Measurements from ENCODE around the gene CAP2.

The CAP2 gene

GRCh38 chr6:17551383-17551958 is 158.1 kb downstream of the CAP2 start:
- no peak overlapping the region for H3K4me3 ChIP-seq (ENCODE audit: low read depth, low read length)
- no peak for TF ChIP-seq CTCF (IDR thresholded peaks at IDR 0.05; ENCODE audit: borderline replicate concordance, insufficient read depth, low read depth, low read length)

DNA sequence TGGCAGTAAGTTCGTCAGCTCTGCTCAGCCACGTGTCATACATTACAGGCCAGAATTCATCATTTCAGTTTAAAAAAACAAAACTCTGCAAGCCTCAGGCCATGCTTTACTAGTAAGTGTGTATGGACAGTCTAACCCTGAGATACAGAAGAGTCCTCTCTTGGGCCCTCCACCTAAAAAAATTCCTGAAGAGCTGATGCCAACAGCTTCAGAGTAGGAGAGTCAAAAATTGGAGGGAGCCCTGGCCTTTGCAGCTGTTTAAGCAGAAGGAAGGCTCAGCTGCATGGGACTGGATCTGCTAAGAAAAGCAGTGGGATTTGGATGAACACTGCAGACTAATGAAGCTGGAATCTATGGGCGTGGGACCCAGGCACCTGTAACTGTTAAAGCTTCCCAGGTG is 159.5 kb downstream of the CAP2 start:
- H3K4me3 ChIP-seq (ENCODE audit: low read depth, low read length), result no peak overlapping the region
- TF ChIP-seq CTCF (IDR thresholded peaks at IDR 0.05; ENCODE audit: borderline replicate concordance, insufficient read depth, low read depth, low read length), result no peak

DNA sequence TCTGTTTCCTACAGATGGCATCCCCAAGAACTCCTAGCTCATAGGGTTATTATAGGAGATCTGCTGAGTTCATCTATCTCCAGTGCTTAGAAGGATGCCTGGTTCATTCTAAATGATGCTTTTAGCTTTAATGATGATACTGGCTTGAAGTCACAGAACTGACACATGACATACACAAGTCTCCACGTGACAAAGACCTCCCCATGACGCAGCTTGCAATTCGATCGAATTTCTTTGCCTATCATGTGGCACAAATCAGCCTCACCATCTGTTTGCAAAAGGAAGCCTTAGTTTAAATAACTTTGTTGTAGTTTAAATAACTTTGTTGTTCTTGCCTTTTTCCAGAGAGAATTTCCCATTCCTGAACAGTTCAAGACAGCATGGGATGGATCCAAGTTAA is 162.6 kb downstream of the CAP2 start:
- no peak overlapping the region for H3K4me3 ChIP-seq (ENCODE audit: low read depth, low read length)
- TF ChIP-seq CTCF (IDR thresholded peaks at IDR 0.05; ENCODE audit: borderline replicate concordance, insufficient read depth, low read depth, low read length), result no peak

GRCh38 chr6:17562636-17563035 is 169.2 kb downstream of the CAP2 start:
- H3K4me3 ChIP-seq (ENCODE audit: low read depth, low read length), result no peak overlapping the region
- TF ChIP-seq CTCF (IDR thresholded peaks at IDR 0.05; ENCODE audit: borderline replicate concordance, insufficient read depth, low read depth, low read length), result no peak

GRCh38 chr6:17565399-17565798 is 172.0 kb downstream of the CAP2 start:
- no peak for TF ChIP-seq CTCF (IDR thresholded peaks at IDR 0.05; ENCODE audit: borderline replicate concordance, insufficient read depth, low read depth, low read length)
- no peak overlapping the region for H3K4me3 ChIP-seq (ENCODE audit: low read depth, low read length)

- no peak for TF ChIP-seq CTCF (IDR thresholded peaks at IDR 0.05; ENCODE audit: borderline replicate concordance, insufficient read depth, low read depth, low read length)
- no peak overlapping the region for H3K4me3 ChIP-seq (ENCODE audit: low read depth, low read length)
These were observed 181.6 kb downstream of the CAP2 start for GRCh38 chr6:17574866-17575560.

- H3K4me3 ChIP-seq (ENCODE audit: low read depth, low read length), result no peak overlapping the region
- TF ChIP-seq CTCF (IDR thresholded peaks at IDR 0.05; ENCODE audit: borderline replicate concordance, insufficient read depth, low read depth, low read length), result no peak
These were observed 183.7 kb downstream of the CAP2 start for GRCh38 chr6:17577059-17577458.

Data from GM12875 (cell line).